Peyer's patch (tissue), 4 donors: ENCODE measurements around the gene AZU1.

Source experiments
- POLR2A ChIP-seq, 2 donors: fragments of 450-650 bp; IDR thresholded peaks; one replicate each; pipeline ENCODE4 v1.5.1; 2017; ENCODE audit warnings: antibody characterized with exemption in 2 of 2, mild to moderate bottlenecking in 2 of 2, moderate library complexity in 2 of 2
- TF ChIP-seq, protein P1 (sequence below), 6 experiments: fragments of 450-650 bp in 4 of 6; fragments of 200-600 bp in 2 of 6; sonication (generic) in 1 of 6; IDR thresholded peaks; one replicate each; pipeline ENCODE4 v1.5.1; 2017 to 2019; ENCODE audit warnings: antibody characterized with exemption in 6 of 6, mild to moderate bottlenecking in 3 of 6, moderate library complexity in 1 of 6

DNA sequence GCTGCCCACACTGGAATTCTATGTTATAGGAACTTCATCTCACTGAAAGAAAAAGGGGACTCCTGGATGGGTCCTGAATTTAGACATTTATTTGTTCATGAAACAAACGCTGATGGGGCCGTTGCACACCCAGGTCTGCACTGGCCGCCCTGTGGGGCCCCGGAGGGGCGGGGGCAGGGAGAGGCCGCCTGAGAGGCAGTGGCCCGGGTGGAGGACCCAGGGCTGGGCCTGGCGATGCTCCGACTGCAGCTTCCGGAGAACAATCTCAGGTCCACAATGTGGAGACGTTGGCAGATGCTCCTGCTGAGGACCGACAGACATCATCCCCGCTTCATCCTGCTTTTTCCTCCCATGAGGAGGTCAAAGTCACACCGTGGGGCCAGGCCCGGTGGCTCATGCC lies 46.7 kb upstream of the AZU1 start:
- TF ChIP-seq, protein P1, sequence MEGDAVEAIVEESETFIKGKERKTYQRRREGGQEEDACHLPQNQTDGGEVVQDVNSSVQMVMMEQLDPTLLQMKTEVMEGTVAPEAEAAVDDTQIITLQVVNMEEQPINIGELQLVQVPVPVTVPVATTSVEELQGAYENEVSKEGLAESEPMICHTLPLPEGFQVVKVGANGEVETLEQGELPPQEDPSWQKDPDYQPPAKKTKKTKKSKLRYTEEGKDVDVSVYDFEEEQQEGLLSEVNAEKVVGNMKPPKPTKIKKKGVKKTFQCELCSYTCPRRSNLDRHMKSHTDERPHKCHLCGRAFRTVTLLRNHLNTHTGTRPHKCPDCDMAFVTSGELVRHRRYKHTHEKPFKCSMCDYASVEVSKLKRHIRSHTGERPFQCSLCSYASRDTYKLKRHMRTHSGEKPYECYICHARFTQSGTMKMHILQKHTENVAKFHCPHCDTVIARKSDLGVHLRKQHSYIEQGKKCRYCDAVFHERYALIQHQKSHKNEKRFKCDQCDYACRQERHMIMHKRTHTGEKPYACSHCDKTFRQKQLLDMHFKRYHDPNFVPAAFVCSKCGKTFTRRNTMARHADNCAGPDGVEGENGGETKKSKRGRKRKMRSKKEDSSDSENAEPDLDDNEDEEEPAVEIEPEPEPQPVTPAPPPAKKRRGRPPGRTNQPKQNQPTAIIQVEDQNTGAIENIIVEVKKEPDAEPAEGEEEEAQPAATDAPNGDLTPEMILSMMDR (IDR thresholded peaks at IDR 0.05), result no peak
- TF ChIP-seq POLR2A (IDR thresholded peaks at IDR 0.05), result no peak
